ENCODE results near the gene CADPS2.

Gene CADPS2

GRCh38 chr7:122343601-122344302 is 542.5 kb downstream of the CADPS2 start:
- no peak for DNase-seq

GRCh38 chr7:122340427-122340826 is 545.8 kb downstream of the CADPS2 start:
- no peak for DNase-seq

GRCh38 chr7:122339145-122339904 is 546.9 kb downstream of the CADPS2 start:
- DNase-seq, result no peak

DNA sequence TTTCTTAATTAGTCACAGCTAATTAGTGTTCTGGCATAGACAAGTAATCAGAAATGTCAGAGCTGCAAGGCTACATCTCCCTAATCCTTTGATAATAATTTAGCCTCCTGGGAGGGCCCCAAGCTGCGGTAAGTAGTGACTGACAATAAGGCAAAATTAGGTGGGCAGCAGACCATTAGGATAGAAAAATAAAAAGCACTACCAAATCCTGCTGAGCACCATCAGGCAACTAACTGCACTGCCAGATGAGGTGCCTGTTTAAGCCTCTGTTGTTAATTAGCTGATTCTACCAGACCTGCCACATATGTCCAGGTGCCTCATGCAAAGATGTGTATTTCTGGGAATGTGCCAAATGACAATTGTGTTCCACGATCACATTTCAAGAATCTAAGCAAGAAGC is 549.2 kb downstream of the CADPS2 start:
- no peak for DNase-seq

GRCh38 chr7:122329145-122329802 is 557.0 kb downstream of the CADPS2 start:
- DNase-seq, result no peak

GRCh38 chr7:122327969-122328368 is 558.3 kb downstream of the CADPS2 start:
- DNase-seq, result no peak

- DNase-seq, result no peak
Observed at GRCh38 chr7:122316467-122317388, 569.5 kb downstream of the CADPS2 start.

DNA sequence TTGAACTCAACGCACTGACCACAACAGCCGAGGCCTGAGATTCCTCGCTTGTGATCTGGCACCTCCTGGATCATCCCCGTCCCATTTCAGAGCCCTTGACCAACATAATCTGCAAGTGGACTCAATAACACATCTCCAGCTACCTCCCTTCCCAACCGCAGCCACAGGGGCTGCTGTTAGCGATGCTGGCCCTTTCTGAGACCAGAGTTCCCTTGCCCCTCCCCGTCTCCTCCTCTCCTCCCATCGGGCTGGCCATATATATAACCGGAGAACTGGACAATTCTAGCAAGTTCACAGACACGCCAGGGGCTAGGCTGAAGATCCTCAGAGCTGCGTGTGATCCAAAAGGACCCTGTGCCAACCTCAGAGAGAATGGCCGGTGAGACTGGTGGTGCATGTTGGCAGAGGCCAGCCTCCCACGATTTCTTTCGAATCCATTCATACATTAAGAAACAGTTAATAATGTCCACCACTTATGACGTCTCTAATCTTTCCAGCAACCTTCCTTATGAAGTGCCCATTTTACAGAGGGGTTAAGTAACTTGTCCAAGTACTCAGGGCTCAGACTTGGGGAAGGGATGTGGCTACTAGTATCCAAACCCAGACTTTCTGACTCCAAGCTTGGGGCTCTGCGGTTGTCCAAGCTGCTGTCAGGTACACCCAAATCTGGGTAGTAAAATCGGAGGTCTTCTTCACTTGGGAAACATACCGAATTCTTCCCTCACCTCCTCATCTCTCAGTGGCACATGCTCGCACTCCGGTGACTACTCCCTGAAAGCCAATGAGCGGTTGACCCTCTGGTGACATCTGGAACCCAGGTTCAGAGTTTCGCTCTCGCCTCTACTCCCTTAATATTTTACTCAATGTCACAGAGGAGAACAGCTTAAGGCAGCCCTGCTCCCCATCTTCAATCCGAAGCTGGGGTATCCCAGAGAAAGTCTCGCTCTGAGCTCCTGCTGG is 570.5 kb downstream of the CADPS2 start:
- no peak for DNase-seq

GRCh38 chr7:122314284-122314683 is 572.0 kb downstream of the CADPS2 start:
- DNase-seq, result no peak

DNA sequence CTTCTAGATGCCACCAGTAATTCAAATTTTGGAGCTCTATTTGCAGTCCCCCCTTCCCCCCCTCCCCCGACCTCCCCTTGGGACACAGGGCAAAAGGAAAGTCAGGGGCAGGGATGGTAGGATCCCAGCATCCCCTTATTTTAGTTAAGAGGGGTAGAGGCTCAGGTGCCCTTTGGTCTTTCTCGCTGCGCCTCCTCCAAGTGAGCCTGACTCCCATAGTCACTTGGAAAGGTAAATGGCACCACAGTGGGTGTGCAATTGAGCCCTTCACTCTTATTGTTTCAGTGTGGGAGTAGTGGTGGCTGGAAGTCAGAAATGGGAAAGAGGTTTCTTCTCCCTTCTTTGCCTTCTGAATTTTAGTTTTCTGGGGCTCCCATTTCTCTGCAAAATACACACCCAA is 573.5 kb downstream of the CADPS2 start:
- no peak for DNase-seq

GRCh38 chr7:122311734-122312450 is 574.4 kb downstream of the CADPS2 start:
- no peak for DNase-seq

DNA sequence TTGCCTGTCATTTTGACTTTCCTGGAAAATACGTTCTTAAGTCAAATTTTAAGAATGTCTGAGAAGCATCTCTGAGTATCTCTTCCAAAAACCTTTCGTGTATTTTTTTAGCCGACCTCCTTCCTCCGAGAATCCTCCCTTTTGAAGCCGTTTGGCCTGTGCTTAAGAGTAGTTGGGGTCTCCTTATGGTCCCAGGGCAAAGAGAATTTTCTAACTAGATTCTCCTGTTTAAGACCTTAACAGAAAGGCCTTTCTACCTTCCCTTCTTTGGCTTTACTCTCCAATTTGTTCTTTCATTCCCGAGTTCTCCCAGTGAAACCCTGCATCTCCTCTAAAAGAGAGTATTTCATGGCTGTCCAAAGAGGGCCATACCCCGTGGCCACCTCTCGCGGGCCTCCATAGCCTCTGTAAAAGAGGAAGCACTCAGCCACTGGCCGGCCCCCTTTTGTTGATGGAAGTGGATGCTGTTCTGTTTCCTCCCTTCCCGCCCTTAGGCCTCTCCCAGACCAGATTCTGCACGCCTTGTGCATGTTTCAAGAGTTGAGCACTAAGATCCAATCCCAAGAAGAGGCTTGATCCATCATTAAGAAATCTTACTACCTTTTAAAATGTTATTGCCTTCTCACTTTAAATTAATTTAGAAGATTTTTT is 575.1 kb downstream of the CADPS2 start:
- no peak for DNase-seq

DNA sequence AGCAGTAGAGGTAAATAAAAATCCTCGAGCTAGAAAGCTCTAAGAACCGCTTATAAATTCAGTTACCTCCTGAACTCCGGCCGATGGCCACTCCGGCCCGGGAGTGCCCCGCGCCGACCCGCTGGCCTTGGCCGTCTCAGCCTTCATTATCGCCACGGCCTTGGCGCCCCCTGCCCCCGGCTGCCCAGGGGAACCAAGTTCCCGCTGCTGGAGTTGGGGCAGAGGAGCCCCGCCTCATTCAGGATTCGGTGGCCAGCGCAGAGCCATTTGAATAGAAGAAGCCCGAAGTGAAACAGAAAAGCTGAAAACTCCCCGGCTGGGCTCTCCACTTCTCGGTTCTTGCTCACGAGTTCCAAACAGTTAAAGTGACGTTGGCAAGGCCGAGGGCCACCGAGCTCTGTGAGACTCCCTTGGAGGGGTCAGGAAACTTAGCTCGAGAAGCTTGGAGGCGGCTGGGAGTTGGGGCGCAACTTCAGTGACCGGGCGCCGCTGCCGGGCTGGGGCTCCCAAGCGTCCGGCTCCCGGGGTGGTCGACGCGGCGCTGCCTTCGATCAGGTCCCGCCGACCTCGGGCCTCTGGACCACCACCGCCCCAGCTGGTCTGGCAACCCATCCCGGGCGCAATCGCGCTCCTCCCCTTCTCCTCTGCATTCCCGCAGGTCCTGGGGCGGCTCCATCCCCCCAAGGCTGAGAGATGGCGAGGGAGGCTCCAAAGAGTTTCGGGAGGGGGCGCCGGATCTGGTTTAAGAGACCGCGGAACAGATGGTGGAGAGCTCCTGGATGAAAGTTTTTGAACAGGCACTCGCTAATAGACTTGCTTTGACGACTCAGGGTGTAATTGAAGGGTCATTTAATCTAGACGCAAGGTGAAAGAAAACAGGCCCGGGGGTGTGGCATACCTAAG is 575.9 kb downstream of the CADPS2 start:
- DNase-seq, result no peak

DNA sequence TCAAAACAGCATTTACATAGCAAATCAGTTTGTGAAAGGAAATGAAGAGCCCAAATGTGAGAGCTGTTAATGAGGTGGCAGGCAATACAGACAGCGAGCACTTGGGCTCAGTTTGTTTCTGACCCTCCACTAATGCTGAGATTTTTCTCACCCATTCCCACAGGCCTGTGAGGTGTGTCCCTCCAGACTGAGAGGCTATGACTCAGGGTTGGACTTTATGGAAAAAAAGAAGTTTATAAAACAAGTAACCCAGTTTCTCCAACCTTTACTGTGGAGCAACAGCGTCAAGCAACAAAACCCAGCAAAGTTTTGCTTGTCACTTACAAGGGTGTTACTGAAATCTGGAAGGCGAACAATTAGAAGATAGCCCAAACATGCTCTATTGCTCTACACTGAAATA is 576.8 kb downstream of the CADPS2 start:
- no peak for DNase-seq

GRCh38 chr7:122307228-122307621 is 579.0 kb downstream of the CADPS2 start:
- no peak for DNase-seq

DNA sequence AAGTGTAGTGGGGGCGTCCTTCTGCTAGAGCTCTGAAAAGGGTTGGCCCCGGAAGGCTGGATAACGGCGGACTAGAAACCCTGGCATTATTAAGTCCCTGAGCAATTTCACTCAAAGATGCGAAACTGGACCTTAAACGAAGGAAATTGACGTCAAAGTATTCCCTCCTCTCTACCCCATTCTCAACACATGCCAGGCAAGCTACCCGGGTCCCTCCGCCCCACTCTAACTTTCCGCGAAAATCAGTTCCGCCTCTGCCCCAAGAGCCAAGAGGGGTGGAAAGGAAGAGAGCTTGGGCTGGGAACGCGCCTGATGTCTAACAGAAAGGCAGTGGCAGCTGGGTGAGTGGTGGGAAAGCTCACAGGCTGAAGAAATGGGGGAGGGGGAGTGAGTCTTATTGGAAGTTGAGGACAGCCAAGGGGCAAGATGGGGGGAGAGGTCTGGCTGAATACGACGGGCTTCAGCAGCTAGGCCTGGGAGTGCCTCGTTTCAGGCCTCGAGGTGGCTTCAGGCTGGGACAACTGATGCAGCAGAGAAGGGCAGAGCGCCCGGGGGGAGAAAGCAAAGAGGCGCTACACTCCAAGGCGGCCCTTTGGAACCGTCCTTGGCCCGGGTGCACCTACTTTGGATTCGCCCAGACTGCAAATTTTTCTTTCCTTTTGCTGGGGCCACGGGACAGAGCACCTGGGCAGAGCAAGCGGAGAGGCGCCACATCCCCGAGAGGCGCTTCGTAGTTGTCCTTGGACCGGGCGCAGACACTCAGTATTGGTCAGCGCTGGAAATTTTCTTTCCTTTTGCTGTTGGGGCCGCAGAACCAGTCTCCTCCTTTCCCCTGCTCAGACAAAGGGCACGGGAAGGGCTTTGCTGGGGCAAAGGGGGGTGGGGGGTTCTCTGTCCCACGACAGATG is 579.7 kb downstream of the CADPS2 start:
- no peak for DNase-seq

DNA sequence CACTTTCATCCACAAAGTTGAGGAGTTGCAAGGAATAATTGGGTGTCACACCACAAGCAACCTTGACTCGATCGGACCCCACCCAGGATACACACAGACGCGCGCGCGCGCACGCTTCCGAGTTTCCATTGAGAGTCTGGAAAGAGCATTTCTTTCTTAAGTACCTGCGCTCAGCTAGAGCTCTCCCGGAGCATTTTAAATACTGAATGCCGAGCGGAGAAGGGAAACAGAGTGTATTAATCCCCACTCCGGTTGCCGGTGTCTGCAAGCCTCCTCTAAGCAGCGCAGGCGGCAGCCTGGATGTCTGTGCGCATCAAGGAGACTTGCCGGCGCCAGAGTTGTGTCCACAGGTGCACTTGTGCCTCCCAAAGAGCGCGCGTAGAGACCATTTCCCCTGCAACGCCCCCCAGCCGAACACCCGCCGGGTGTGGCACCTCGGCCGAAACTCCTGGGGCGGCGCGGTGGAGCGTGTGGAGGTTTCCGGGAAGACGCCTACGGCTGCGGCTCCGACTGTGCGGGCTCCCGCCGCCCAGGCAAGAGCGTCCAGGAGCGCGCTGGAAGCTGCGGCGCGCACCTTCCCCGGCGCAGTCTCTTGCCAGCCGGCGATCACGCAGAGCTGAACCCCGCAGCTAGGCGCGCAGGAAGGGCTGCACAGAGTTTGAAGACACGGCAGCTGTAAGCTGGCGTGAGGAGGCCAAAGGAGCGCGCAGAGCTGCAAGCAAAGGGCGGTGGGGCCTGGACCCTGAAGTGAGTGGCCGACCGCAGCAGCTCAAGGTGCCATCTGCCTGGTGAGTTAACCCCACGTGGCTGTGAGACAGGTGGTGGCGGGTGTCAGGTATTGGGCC is 580.6 kb downstream of the CADPS2 start:
- DNase-seq, result no peak
